Smooth muscle cell of the pulmonary artery (primary cell): ENCODE data around the gene ENAM. TPM values are rescaled to one million over a fixed set of nuclear protein-coding genes. Genes with fewer than 3 reads are reported as not detected.

Experiments used
- total RNA-seq: library from RNA; depleted of rRNA; stranded (reverse); fragments of >200 nt; gene quantifications from 2 replicates; pipeline ENCODE4 v1.2.3, GENCODE V29; 2014

Gene ENAM
- 0.13 TPM in 1 of 2 replicates, not detected in the other for total RNA-seq

GRCh38 chr4:70628444-70628843 lies at the start of gene ENAM:
TSS of gene ENAM (plus strand) at chr4:70628744. CDS start at chr4:70629501, 757 bp downstream.

DNA sequence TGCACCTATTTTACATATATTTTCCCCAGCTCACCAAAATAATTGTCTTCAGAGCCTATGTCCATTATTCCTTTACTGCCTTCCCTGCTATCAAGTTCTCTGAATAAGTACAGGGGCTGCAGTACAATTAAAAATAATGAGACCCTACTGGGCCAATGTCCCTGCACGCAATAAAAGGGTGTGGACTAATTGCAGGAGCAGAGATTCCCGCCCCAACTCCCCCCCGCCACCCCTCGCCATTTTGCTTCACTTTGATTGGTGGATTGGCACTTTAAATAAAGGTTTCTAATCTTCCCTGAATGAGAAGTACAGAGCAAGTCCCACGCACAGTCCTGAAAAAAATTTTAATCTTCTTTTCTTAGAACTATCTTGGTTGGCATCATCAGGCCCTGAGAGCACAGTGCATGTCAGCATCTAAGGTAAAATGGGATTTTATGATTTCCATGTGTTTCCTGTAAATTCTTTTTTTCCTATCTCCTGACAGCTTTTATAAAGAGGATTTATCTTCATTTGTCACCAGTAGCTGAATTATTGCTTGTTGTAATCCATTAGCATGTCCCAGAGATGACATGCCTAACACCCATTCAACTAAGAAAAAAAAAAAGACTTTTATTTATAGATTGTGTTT lies 36.5 kb upstream of the ENAM start, which contains the start of gene AMBN:
Gene AMBN, plus strand, starts transcription at position 302 of the 628 bp plus-strand sequence. Its CDS starts 103 bp downstream, at position 405.

GRCh38 chr4:70666369-70666768 lies 37.8 kb downstream of the ENAM start, which contains the start of gene JCHAIN:
TSS of gene JCHAIN (minus strand) at chr4:70666508. CDS start at chr4:70666490, 18 bp downstream.

DNA sequence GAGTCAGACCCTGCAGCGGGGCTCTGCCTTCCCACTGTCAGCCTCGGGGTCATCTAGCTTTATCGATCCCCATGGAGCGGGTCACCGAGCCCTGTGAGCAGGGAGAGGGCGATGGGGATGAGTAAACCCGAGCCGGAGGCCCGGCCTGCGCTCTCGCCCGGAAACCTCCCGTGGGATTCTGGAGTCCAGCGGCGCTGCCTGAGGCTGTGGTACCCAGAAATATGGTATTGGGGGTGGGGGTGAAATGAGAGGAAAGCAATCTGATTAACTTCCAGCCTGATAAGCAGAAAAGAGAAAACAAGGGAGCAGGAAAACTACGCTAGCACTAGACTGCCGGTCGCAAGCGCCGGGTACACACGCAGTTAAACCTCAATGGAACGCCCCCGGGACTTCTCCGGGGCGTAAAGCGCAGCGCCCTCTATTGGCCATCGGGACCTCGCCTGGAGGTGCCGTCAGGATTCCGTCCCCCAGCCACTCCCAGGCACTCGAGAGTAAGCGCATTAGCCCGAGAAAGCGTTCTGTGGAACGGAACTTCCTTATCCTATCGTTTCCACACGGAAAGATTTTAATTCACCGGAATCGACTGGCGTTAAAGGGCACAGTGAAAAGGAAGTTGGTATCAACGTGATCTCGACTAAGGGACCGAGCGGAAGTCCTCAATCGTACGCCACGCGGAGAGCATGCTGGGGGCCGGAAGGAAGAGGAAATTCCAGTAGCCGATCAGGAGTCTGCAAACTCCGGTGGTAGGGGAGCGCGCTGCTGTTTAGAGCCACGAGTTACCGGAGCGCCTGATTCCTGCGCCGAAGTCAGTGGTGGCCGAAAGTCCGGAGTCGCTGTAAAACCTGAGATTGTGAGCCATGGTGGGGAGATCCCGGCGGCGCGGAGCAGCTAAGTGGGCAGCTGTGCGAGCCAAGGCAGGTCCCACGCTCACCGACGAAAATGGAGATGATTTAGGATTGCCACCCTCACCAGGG lies 59.6 kb downstream of the ENAM start, which contains the start of gene UTP3:
Gene UTP3, plus strand, starts transcription at position 712 of the 974 bp plus-strand sequence. Its CDS starts 146 bp downstream, at position 858.

Other genes with a start within 250 kb of the ENAM start
- gene SMR3B, start 245.6 kb upstream of the ENAM start, total RNA-seq, result not detected in 2 replicates
- gene OPRPN, start 230.8 kb upstream of the ENAM start, total RNA-seq, result not detected in 2 replicates
- gene MUC7, start 156.5 kb upstream of the ENAM start, total RNA-seq, result not detected in 2 replicates
- 0.13 TPM in 1 of 2 replicates, not detected in the other for gene AMTN, start 110.2 kb upstream of the ENAM start, total RNA-seq
- gene AMBN, start 36.5 kb upstream of the ENAM start, total RNA-seq, result not detected in 2 replicates
- 0.10 and 0.13 TPM in 2 replicates for gene JCHAIN, start 37.8 kb downstream of the ENAM start, total RNA-seq
- 15.6 and 16.5 TPM in 2 replicates for gene UTP3, start 59.8 kb downstream of the ENAM start, total RNA-seq
- 54.0 and 55.2 TPM in 2 replicates for gene RUFY3, start 93.2 kb downstream of the ENAM start, total RNA-seq
- 71.3 and 74.0 TPM in 2 replicates for gene GRSF1, start 211.1 kb downstream of the ENAM start, total RNA-seq